Measurements from ENCODE around the gene CCDC70.

Gene CCDC70

GRCh38 chr13:51879133-51879532, 17.4 kb downstream of the CCDC70 start:
- POLR2A ChIA-PET: no interaction called here
- TF ChIP-seq ZNF350 (tag by site-specific recombination; IDR thresholded peaks at IDR 0.05) (no peak), ZNF354C (tag by site-specific recombination; IDR thresholded peaks at IDR 0.05; ENCODE audit: borderline replicate concordance, low read depth) (no peak), ZNF510 (tag by site-specific recombination; IDR thresholded peaks at IDR 0.05; ENCODE audit: insufficient replicate concordance) (no peak), BCL11B (tag by site-specific recombination; IDR thresholded peaks at IDR 0.05; ENCODE audit: low read depth) (no peak), ZNF18 (tag by site-specific recombination; IDR thresholded peaks at IDR 0.05) (no peak), ZNF10 (tag by site-specific recombination; IDR thresholded peaks at IDR 0.05) (no peak), ZFP41 (tag by site-specific recombination; IDR thresholded peaks at IDR 0.05; ENCODE audit: borderline replicate concordance) (no peak), ZNF37A (tag by site-specific recombination; IDR thresholded peaks at IDR 0.05) (no peak), ZNF621 (tag by site-specific recombination; IDR thresholded peaks at IDR 0.05) (no peak)

GRCh38 chr13:51881296-51881695, 19.5 kb downstream of the CCDC70 start:
- Histone ChIP-seq H3K9me3 (ENCODE audit: control insufficient read depth, insufficient read depth, low read depth, low read length) (no peaks in the 10 kb centered on the region), H3K4me3 (ENCODE audit: low read depth, low read length) (no peak overlapping the region), H3K27ac (ENCODE audit: extremely low read depth, low read depth, low read length) (no peak overlapping the region), H3K36me3 (ENCODE audit: control insufficient read depth in 2 of 2, insufficient read depth in 1 of 2, low read length in 2 of 2) (no peaks in the 10 kb centered on the region), H3K4me1 (ENCODE audit: control insufficient read depth, insufficient read depth, low read length) (no peaks in the 10 kb centered on the region)
- POLR2A ChIA-PET: no interaction called here
- TF ChIP-seq RBAK (tag by site-specific recombination; IDR thresholded peaks at IDR 0.05) (no peak), ZNF394 (tag by site-specific recombination; IDR thresholded peaks at IDR 0.05; ENCODE audit: borderline replicate concordance) (no peak), OVOL3 (tag by site-specific recombination; IDR thresholded peaks at IDR 0.05) (no peak), OSR2 (tag by site-specific recombination; IDR thresholded peaks at IDR 0.05) (no peak), ZBTB11 (tag by site-specific recombination; conservative IDR thresholded peaks at IDR 0.05; ENCODE audit: low read depth) (no peak), ZNF645 (tag by site-specific recombination; IDR thresholded peaks at IDR 0.05) (no peak), ZNF221 (tag by site-specific recombination; IDR thresholded peaks at IDR 0.05; ENCODE audit: borderline replicate concordance) (no peak), ZFHX2 (tag by site-specific recombination; conservative IDR thresholded peaks at IDR 0.05) (no peak), ZNF792 (tag by site-specific recombination; IDR thresholded peaks at IDR 0.05) (no peak), ZBTB17 (tag by site-specific recombination; IDR thresholded peaks at IDR 0.05) (no peak), GFI1B (tag by site-specific recombination; IDR thresholded peaks at IDR 0.05) (no peak), MZF1 (tag by site-specific recombination; IDR thresholded peaks at IDR 0.05; ENCODE audit: borderline replicate concordance) (no peak), KLF17 (tag by site-specific recombination; IDR thresholded peaks at IDR 0.05) (no peak), GLI2 (tag by site-specific recombination; IDR thresholded peaks at IDR 0.05; ENCODE audit: borderline replicate concordance, low read depth) (no peak)
- CTCF ChIA-PET: no interaction called here

More at GRCh38 chr13:51879133-51879532, 17.4 kb downstream of the CCDC70 start:
- Histone ChIP-seq H3K36me3 (ENCODE audit: control insufficient read depth in 2 of 2, insufficient read depth in 1 of 2, low read length in 2 of 2) (no peaks in the 10 kb centered on the region), H3K4me3 (ENCODE audit: low read depth, low read length) (no peak overlapping the region), H3K4me1 (ENCODE audit: control insufficient read depth, insufficient read depth, low read length) (no peaks in the 10 kb centered on the region), H3K27ac (ENCODE audit: extremely low read depth, low read depth, low read length) (no peak overlapping the region), H3K9me3 (ENCODE audit: control insufficient read depth, insufficient read depth, low read depth, low read length) (no peaks in the 10 kb centered on the region)
- CTCF ChIA-PET: no interaction called here

Measured in HEK293 (cell line).